HG02938 (cell line): ENCODE measurements around the gene PLPP7.

Experiments
- ATAC-seq: cut with Tn5 transposase; IDR thresholded peaks from one replicate; pipeline ENCODE4 v1.9.1; 2021; ENCODE audit warnings: mild to moderate bottlenecking, moderate library complexity; ENCODE audit not compliant: unreplicated experiment

PLPP7 gene

DNA sequence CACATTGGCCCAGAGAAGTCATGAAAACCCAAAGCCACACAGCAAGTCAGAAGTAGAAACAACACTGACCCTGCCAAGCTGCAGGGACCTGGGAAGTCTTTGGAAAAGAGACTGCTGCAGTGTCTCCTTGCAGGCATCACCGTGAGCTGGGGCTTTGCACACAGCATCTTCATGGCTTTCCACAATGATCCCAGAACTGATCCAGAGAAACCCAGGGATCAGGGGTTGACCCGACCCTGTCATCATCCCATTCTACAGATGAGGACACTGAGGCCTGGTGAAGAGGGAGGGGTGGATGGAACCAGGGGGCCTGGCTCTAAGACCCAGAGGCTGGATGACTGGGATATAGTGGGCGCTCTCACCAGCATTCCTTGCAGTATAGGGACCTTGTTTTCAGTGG, 8.9 kb upstream of the PLPP7 start:
- no peak for ATAC-seq

DNA sequence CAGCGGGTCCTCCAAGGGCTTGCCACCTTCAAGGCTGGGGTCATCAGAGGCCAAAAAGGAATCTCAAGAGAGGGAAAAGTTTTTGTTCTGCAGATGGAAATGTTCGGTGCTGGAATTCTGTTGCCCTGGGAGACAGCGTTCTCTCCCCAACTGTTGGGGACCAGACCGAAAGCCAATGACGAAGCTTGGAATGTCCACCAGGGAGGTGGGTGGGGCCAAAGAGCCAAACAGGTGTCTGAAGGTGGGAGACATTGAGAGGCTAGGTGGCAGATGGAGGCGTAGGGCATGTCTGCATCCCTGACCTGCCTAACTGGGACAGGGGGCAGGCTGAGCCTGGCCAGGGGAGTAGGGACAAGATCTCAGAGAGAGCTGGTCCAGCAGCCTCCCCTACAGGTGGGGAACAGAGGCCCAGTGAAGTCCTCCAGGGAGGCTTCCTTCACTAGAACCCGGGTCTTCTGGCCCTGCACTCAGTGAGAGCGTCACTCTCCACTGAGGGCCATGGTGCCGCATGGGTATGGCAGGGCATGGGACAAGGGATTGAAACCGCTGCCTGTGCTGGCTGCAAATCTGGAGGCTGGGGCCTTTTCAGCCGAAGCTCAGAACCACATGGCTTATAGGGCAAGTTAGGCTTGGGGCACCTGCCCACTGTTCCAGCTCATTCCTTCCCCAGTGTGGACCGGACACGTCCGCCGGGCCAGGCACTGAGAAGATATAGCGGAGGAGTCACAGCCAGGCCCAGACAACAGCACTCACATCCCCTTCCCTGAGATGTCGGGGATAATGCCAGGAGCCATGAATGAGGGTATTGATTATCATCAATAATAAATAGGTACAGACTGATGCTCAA, 8.2 kb upstream of the PLPP7 start:
- ATAC-seq: no peak

DNA sequence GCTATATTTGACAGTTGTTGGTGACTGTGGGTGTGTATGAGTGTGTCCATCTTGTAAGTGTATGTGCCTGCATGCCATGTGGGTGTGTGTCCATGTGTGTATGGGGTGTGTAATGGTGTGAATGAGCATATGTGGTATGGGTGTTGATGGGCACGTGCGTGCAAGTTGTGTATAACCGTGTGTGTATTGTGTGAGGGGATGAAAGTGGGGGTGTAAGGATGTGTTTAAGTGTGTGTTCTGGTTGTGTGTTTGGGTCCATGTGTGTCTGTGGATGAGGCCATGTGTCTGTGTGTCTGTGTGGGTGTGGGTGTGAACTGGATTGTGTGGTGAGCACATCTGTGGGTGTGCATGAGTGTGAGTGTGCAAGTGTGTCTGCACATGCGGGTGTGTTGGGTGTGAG, 7.3 kb upstream of the PLPP7 start:
- ATAC-seq: no peak

DNA sequence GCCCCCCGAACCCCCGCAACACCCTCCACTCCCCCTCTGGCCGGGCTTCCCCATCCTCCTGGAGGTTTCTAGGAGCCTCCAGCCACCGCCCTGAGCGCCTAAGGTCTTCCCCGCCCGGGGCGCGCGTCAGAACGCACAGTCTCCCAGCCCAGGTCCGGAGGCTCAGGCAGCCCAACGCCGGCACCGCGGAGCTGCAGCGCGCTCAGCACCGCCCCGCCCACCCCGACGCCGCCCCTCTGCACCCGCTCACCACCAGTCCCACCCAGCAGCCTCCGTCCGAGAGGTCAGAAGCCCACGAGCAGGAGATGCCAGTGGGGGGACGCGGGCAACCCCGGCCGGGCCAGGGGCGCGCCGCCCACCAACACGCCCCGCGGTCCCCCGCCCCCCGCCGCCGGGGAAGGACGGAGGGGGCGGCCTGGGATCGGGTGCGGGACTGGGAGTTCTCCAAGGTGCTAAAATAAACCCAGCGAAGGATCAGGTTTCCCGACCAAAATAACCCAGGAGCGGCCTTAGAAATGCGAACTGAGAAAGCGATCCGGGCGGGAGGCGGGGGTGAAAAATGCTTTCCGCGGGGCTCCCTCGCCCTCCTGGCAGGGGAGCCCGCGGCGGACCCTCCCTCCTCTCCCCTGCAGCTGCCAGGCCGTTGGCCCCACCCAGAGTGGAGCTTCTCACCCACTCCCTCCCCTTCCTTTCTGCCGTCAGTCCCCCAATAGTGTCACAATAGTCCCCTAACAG, 6.7 kb upstream of the PLPP7 start:
- ATAC-seq: no peak

DNA sequence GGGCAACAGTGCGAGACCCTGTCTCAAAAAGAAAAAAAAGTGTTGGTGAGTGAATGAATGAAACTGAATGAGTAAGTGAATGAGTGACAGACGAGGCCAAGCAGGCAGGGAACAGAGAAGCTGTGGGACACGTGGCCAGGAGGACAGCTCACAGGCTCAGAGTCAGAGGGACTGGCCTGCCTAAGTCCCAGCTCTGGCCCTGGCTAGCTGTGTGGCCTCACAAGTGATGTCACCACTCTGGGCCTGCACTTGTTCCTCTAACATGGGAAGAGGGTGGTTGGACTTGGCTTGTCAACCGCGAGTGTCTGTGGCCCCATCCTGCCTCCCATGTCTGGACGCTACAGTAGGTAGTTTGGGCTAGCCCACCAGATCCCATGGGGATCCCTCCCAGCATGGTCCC, 4.7 kb upstream of the PLPP7 start:
- ATAC-seq: no peak

DNA sequence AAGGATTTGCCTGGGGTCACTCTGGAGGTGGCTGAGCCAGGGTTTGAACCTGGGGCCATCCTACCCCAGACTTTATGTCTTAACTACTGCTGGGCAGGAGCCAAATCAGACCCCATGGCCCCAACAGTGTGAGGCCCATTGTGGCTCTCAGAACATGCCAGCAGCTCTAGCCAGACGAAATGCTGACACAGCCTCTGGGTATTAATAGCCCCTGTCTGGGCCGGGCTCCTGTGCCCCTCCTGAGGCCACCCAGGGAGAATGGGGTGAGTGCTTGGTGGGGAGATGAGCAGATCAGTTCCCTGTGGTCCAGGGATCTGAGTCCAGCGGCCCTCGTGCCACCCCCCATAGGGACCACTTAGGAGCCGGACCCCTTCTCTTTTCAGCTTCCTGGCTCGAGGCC, 2.2 kb upstream of the PLPP7 start:
- no peak for ATAC-seq

DNA sequence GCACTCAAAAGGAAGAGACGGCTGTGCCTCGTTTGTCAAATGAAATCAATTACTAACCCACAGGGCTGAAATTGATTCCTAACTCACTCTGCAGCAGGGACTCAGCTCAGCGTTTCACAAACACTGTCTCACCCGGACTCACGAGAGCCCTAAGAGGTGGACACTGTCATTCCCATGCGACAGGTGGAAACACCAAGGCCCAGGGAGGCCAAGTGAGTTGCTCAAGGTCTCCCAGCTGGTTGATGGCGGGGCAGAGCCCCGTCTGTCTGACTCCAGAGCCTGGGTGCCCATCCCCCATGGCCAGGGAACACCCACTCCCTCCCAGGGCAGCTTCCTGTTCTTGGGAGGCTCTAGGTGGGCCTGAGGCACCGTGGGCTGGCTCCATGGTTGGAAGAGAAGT, 1.3 kb upstream of the PLPP7 start:
- ATAC-seq: no peak

DNA sequence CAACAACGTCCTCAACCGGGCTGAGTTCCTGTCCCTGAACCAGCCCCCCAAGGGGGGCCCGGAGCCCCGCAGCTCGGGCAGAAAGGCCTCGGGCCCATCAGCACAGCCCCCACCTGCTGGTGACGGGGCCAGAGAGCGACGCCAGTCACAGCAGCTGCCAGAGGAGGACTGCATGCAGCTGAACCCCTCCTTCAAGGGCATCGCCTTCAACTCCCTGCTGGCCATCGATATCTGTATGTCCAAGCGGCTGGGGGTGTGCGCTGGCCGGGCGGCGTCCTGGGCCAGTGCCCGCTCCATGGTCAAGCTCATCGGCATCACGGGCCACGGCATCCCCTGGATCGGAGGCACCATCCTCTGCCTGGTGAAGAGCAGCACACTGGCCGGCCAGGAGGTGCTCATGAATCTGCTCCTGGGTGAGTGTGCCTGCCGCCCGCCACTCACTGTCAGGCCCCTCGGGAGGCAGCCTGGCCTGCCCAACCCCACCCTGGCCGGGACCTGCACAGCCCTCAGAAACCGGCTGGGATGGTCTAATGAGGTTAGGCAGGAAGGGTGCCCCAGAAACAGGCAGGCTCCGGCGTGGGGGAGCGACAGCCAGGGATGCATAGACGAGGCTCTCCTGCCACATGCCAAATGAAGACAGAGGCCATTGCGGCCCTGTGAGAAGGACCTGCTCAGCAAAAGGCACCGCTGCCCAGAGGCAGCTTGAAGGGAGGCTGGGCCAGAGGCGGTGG, 678 bp downstream of the PLPP7 start:
- ATAC-seq: no peak

DNA sequence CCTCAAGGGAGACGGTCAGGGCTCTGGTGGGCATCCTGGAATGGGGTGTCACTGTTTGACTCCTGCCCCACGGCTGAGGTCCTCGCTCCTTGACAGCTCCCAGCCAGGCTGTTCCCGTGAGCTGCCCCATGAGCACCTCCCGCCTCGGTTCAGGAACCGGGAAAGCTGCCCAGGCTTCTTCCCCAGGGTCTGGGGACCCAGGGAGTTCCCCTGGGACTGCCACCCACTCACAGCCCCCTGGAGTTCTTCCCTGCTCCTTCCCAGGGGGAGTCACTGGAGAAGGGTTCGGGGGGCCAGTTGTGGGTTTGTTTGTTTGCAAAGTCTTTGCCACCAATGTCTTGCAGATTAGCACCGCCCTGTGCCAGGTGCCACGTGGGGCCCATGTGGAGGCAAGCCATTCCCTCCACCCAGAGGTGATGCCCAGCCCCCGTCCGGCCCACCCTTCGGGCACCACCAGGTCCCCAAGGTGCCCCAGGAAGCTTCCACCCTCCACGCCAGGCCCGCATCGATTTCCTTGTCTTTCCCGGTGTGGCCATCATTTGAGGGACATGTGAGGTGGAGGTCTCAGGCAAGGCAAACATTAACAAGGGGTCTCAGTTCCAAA, 1.3 kb downstream of the PLPP7 start:
- no peak for ATAC-seq

DNA sequence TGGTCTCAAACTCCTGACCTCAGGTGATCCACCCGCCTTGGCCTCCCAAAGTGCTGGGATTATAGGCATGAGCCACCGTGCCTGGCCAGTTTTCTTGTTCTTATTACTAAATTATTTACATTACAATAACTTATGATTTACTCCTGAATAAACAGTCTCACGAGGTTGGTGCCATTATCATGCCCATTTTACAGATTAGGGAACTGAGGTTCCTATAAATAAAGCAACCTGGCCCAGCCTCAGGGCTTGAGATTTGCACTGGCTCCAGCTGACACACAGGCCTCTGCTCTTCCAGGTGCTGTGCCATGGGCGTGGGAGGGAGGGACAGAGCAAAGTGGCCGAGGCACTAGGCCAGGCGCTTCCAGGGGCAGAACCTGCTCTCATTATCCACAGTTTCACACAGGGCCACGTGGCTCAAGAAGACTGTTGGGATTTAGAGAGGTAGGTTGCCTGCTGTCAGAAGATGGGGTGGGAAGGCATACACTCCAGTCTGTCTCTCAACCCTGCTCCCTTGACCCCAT, 2.3 kb downstream of the PLPP7 start:
- ATAC-seq: no peak

DNA sequence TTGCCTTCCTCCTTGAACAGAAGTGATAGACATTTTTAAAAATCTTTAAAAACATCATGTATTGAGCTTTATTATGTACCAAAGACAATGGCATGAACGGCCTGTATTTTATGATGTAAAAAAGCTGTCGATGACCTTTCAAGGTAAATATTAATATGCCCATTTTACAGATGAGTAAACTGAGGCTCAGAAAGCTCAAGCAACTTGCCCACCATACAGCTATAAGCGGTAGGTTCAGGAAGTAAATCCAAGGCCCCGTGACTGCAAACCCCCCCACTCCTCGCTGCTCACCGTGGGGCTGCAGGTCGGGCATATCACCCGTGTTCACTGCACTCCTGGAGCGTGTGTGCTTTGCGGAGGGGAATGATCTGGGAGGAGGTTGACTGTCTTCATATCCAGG, 3.4 kb downstream of the PLPP7 start:
- ATAC-seq: no peak

DNA sequence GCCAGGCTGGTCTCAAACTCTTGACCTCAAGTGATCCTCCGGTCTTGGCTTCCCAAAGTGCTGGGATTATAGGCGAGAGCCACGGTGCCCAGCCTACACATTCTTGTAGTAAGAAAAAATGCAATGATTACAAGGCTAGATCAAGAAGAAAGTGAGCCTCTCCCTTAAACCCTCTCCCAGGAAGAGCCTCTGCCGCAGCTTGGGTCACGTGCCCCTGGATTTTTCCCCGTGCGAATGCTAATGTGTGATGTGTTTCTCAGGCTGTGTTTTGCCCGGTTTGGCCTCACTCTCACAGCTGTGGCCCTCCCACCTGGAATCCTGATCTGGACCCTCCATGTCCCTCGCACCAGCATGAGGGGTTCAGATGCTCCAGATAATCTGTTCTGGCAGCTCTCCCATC, 6.9 kb downstream of the PLPP7 start:
- ATAC-seq: no peak

DNA sequence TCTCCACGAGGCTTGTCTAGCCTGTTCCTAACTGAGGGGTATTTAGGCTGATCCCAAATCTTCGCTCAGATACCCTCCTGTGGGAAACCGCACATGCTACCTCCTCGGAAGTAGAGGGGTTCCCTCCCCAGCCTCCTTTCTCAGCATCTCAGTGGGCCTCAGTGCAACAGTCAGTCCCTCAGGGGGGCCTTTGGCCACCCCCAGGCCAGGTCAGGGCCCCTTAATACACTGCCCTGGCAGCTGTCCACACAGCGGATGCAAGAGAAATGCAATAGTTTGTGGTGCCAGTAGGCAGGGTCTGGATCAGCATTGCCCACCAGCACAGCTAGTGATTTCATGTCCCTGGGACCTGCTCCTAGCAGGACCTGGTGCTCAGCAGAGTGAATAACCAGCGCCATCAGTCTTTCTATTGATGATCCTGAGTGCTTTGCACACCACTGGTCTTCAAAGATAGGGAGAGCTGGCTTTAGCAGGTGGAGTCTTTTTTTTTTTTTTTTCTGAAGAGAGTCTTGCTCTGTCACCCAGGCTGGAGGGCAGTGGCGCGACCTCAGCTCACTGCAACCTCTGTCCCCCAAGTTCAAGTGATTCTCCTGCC, 7.5 kb downstream of the PLPP7 start:
- no peak for ATAC-seq

DNA sequence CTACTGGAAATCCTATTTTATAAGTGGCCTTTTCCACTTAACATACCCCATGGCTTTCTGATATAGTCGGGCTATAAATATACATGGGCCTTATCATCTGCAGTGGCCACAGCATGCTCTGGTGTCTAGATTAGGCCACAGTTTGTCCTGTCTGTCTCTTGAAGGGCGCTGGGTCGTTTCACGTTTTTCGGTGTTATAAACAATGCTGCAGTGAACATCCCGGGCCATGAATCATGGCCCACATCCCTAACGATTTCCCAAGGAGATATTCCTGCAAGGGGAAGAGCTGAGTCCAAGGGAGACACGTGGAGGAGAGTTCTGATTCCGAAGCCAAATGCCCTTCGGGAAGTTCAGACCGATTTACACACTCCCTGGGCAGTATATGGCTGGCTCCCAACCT, 8.4 kb downstream of the PLPP7 start:
- ATAC-seq: no peak

DNA sequence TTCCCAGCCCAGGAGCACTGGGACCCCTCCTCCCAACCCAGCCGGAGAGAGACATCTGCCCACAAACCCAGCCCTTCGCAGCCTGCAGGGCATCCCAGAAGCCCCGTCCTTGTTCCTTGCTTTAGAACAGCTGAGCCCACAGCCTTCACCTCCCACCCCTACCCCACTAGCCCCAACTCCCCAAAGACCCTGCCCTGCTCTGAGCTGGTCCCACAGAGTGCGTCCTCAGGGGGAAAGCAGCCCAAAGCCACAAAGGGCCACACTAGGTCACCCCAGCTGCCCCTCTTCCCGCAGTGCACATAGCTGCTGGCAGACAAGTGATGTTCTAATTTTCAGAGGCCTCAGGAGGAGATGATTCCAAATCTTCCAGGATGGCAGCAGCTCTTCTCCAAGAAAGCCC, 8.8 kb downstream of the PLPP7 start:
- no peak for ATAC-seq

DNA sequence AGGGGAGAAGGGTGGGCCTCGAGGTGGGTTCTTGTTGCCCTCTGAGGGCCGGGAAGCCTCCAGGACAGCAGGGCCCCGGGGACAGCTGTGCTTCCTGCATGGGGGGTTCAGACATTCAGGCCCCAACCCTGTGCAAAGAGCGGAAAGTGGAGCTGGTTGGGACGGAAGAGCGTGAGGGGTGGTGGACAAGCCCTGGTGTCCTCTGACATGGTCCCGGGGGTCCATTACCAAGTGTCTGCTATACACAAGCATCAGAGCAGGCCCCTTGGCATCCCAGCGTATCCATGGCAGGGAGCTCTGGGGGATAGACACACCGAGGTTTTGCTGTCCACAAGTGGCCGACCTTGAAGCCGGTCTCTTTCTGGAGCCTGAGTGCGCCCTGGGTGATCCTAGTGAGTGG, 9.3 kb downstream of the PLPP7 start:
- ATAC-seq: no peak

DNA sequence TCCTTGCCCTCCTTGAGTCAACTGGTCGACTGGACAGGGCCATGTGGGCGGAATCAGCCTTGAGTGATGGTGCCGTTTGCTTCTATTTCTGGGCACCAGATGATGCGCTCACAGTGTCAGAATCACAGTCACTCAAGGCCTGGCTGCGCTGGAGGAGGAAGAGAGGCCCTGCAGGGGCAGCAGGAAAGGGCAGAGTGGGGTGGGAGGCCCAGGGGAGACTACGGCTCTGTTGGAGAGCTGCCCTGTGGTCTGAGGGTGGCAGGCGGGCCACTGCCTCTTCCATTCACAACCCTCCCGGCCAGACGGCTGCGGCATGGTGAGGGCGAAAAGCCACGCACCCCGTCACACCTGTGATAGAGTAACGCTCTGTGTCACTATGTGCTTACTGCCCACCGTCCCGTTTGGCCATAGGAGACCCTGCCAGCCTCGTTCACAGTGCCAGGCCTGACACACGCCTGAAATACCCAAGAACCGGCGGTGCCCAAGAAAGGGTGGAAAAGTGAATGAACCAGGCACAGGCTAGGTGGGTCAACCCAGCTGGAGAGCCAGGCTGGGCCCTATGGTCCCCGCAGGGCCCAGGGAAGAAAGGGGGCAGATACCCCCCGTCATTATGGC, 9.9 kb downstream of the PLPP7 start:
- no peak for ATAC-seq

DNA sequence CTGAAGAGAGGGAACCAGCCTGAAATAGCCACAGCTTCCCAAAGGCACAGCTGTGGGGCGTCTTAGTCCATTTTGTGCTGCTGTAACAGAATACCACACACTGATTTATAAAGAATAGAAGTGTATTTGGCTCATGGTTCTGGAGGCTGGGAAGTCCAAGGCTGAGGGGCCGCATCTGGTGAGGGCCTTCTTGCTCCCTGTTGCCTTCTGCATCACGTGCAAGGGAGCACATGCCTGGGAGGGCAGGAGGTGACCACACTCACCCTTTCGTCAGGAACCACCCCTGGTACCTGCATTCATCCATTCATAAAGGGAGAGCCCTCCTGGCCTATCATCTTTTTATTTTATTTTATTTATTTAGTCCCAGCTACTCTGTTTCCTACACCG, 10.4 kb downstream of the PLPP7 start:
- ATAC-seq: no peak

DNA sequence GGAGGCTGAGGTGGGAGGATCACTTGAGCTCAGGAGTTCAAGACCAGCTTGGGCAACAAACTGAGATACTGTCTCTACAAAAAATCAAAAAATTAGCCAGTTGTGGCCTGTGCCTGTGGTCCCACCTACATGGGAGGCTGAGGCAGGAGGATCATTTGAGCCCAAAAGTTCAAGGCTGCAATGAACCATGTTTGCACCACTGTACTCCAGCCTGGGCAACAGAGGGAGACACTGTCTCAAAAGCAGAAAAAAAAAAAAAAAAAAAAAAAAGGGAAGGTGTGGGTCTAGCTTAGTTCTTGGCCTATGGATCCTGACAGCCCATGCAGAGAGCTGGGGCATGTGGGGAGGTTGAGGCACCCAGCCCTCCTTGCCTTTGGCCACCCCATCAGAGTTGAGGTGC, 10.9 kb downstream of the PLPP7 start:
- no peak for ATAC-seq
